Ascending aorta (tissue), 2 donors: ENCODE data around the gene SMARCD1. TPM values are rescaled to one million over a fixed set of nuclear protein-coding genes. Genes with fewer than 3 reads are reported as not detected.

Experiments
- DNase-seq, 2 donors: peaks; one replicate each; pipeline ENCODE4 v3.0.0-alpha.2; 2019; ENCODE audit warnings: low spot score in 2 of 2
- H3K27ac ChIP-seq, 2 donors: fragments of 200-600 bp; sonication (generic); one replicate each; pipeline ENCODE4 v1.5.1; 2016 to 2017; ENCODE audit warnings: mild to moderate bottlenecking in 1 of 2
- H3K27me3 ChIP-seq: fragments of 200-600 bp; sonication (generic); one replicate; pipeline ENCODE4 v1.5.1; 2017
- H3K36me3 ChIP-seq, 2 donors: fragments of 200-600 bp; sonication (generic); one replicate each; pipeline ENCODE4 v1.5.1; 2016
- H3K4me1 ChIP-seq, 2 donors: fragments of 200-600 bp; sonication (generic); one replicate each; pipeline ENCODE4 v1.5.1; 2016 to 2017; ENCODE audit warnings: mild to moderate bottlenecking in 1 of 2
- H3K4me3 ChIP-seq, 2 donors: fragments of 200-600 bp; sonication (generic); one replicate each; pipeline ENCODE4 v1.5.1; 2016 to 2017; ENCODE audit warnings: mild to moderate bottlenecking in 1 of 2
- H3K9me3 ChIP-seq, 2 donors: fragments of 200-600 bp; sonication (generic); one replicate each; pipeline ENCODE4 v1.5.1; 2016
- CTCF ChIP-seq, 3 experiments: fragments of 200-600 bp in 2 of 3; fragments of 450-650 bp in 1 of 3; sonication (generic) in 2 of 3; IDR thresholded peaks; one replicate each; pipeline ENCODE4 v1.5.1; 2016 to 2019; ENCODE audit warnings: antibody characterized with exemption in 3 of 3, mild to moderate bottlenecking in 1 of 3, moderate library complexity in 1 of 3
- intact Hi-C: fragments of 100-400 bp; cut with DNase I; formaldehyde crosslinking; loops from one replicate; pipeline ENCODE4 v1.15.1; 2023
- total RNA-seq: library from RNA; depleted of rRNA; stranded (reverse); fragments of >200 nt; gene quantifications from one replicate; pipeline ENCODE4 v1.1.0, GENCODE V29; 2016

SMARCD1 gene
- total RNA-seq, 1 donor from 2014 or later, result 277 TPM

- DNase-seq, result no peak
- Histone ChIP-seq H3K27me3 (no peaks in the 10 kb centered on the region), H3K4me3 (no peak overlapping the region), H3K9me3 (no peaks in the 10 kb centered on the region), H3K4me1 (peaks cover 3 to 7% of the 10 kb centered on the region in 2 donors), H3K27ac (peak overlapping the region; percentile 42 to 44), H3K36me3 (peaks cover 32 to 55% of the 10 kb centered on the region in 2 donors)
- intact Hi-C loops, result no loop called here
- no peak for TF ChIP-seq CTCF (IDR thresholded peaks at IDR 0.05)
These were observed 2.0 kb downstream of the SMARCD1 start for GRCh38 chr12:50087151-50087550.

GRCh38 chr12:50087995-50088394 lies 2.9 kb downstream of the SMARCD1 start:
- no peak overlapping the region for H3K4me3 ChIP-seq
- no peaks in the 10 kb centered on the region for H3K9me3 ChIP-seq
- intact Hi-C loops, result loop anchor here (1.0 kb wide), 1 partner anchor 87 kb away; no protein-coding TSS in a partner anchor
- peak overlapping the region; percentile 42 to 44 for H3K27ac ChIP-seq
- peaks cover 40 to 63% of the 10 kb centered on the region in 2 donors for H3K36me3 ChIP-seq
- TF ChIP-seq CTCF (IDR thresholded peaks at IDR 0.05), result no peak
- no peak for DNase-seq
- no peaks in the 10 kb centered on the region for H3K27me3 ChIP-seq
- H3K4me1 ChIP-seq, result peaks cover 3 to 7% of the 10 kb centered on the region in 2 donors

- Histone ChIP-seq H3K36me3 (peaks cover 46 to 70% of the 10 kb centered on the region in 2 donors), H3K27ac (peak overlapping the region; percentile 42 to 44), H3K27me3 (no peaks in the 10 kb centered on the region), H3K4me3 (no peak overlapping the region), H3K4me1 (peaks cover 3 to 7% of the 10 kb centered on the region in 2 donors), H3K9me3 (no peaks in the 10 kb centered on the region)
- TF ChIP-seq CTCF (IDR thresholded peaks at IDR 0.05), result peak; percentile 57 to 83 (median 65)
- no peak for DNase-seq
- intact Hi-C loops, result loop anchor here (1.0 kb wide), 1 partner anchor 87 kb away; no protein-coding TSS in a partner anchor
These were observed 3.6 kb downstream of the SMARCD1 start for GRCh38 chr12:50088577-50089335.

GRCh38 chr12:50089730-50090129 lies 4.6 kb downstream of the SMARCD1 start:
- intact Hi-C loops, result no loop called here
- Histone ChIP-seq H3K36me3 (peaks cover 56 to 80% of the 10 kb centered on the region in 2 donors), H3K4me3 (no peak overlapping the region), H3K27me3 (no peaks in the 10 kb centered on the region), H3K4me1 (peaks cover 3 to 4% of the 10 kb centered on the region in 2 donors), H3K9me3 (no peaks in the 10 kb centered on the region), H3K27ac (no peak overlapping the region)
- TF ChIP-seq CTCF (IDR thresholded peaks at IDR 0.05), result no peak
- DNase-seq, result no peak

- peaks cover 63 to 87% of the 10 kb centered on the region in 2 donors for H3K36me3 ChIP-seq
- no peak for TF ChIP-seq CTCF (IDR thresholded peaks at IDR 0.05)
- no peaks in the 10 kb centered on the region for H3K27me3 ChIP-seq
- DNase-seq, result no peak
- no peaks in the 10 kb centered on the region for H3K9me3 ChIP-seq
- intact Hi-C loops, result no loop called here
- H3K4me1 ChIP-seq, result peaks cover 3 to 4% of the 10 kb centered on the region in 2 donors
- H3K4me3 ChIP-seq, result no peak overlapping the region
- H3K27ac ChIP-seq, result no peak overlapping the region
These were observed 5.2 kb downstream of the SMARCD1 start for GRCh38 chr12:50090391-50090790.
